NCI-H1436 (cell line): Measurements from ENCODE around the gene EXOSC1.
"Not testable (repeated sequence)": the region's sequence is repeated elsewhere in the genome, so short reads cannot be mapped to it uniquely, and the experiment has no call there.

Experiments
- DNase-seq: peaks from one replicate; lab custom pipeline; 2025; lab: John Stamatoyannopoulos, UW

Gene EXOSC1

DNA sequence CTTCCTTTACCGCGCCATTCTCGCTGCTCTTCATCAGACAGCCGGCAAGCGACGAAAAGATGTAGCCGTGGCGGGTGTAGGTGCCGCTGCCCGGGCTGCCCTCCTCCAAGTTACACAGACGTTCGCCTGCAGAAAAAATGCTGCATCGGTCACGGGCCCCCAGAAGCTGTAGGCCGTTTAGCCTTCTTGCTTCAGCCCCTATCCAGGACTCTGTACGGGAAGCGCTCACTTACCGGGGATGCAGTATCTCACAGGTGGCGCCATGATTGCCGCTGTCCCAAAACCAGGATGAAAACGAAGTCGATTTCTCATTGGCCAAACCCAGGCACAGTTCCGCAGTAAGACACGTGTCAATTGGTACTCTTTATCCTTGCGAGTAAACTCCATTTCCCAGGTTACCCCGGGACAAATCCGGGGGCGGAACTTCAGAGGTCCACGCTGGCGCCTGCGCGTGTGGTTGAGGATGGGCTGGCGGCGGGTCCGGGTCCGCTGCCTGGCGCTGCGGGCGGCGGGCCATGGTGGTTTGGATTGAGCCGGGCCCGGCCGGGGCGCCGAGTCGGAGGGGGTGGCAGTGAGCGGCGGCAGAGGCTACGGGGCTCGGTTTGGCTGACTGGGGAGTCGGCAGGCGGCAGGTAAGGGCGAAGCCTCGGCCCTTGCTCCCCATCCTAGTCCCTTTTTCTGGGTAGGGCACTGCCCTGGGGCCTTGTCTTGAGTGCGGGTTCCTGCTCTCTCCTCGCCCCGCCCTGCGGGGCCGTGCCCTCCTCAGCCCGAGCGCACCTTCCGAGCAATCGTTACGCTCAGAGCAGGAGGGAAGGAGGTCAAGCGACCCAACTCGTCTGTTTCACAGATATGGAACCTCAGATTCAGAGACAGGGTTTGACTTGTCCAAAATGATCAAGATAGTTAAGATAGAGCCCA, at the start of gene EXOSC1, which contains the start of gene ZDHHC16:
Gene EXOSC1 (minus strand): TSS at position 285 of the 918 bp plus-strand sequence. CDS start 21 bp downstream, at position 264.
Gene ZDHHC16 (plus strand): TSS at position 454 of the 918 bp plus-strand sequence. CDS start 5,501 bp downstream, outside the sequence.
- DNase-seq = peak; percentile 94

DNA sequence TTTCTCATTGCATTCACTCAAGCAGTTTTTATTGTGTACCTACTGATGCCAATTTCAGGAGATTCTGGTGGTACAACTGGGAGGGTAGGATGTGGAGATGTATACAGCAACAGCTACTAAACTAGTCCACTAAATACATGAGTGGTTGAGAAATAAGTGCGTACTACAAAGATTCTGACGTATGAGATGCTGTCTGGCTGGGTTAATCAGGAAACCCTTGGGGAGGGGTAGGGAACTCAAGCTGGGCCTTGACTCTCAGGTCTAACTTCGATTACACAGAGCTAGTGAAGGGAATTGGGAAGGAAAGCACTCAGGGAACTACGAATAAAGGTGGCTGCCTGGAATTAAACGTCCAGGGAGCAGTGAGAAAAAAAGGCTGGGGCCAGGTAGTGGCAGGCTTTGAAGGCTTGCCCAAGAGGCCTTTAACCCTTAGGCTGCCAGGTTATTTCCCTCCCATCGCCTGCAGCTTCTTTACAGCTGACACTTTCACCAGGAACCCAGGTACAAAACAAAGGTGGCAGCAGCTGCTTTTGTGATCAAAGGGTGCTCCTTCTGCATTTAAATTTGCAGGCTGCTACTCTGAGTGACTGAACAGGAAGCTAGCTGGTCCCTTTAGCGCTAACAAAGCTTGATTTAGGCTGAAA, 49.2 kb upstream of the EXOSC1 start:
- DNase-seq = no peak

DNA sequence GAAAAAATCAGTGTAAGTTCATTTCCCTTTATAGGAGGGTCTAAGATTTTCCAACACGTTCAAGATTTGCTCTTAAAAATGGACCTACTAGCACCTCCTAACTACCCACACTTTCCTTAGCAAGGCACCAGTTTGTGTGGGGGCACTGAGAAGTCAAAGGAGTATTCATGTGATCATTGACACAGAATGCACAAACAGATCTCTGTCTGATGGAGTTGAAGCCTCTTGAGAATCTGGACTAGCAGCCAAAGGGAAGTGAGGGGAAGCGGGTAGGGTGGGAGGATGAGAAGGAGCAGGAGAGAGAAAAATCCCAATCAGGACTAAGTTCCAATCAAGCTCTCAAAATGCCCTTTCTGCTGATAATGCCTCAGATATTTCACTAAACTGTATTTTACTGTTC, 48.3 kb upstream of the EXOSC1 start:
- no peak for DNase-seq

GRCh38 chr10:97490592-97490991, 44.8 kb upstream of the EXOSC1 start:
- DNase-seq = no peak

DNA sequence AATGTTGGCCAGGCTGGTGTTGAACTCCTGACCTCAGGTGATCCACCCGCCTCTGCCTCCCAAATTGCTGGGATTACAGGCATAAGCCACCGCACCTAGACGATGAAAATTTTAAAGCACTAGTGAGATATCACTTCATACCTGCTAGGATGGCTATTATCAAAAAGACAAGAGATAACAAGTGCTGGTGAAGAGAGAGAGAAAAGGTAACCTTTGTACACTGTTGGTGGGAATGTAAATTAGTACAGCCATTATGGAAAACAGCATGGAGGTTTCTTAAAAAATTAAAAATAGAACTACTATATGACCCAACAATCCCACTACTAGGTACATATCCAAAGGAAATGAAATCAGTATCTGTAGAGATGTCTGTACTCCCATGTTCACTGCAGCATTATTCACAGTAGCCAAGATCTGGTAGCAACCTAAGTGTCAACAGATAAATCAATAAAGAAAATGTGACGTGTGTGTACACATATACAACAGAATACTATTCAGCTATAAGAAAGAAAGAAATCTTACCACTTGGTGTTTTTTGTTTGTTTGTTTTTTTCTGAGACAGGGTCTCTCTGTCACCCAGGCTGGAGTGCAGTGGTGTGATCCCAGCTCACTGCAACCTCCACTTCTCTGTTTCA, 40.0 kb upstream of the EXOSC1 start:
- DNase-seq = no peak

- DNase-seq = no peak
These were observed 38.1 kb upstream of the EXOSC1 start for GRCh38 chr10:97483921-97484320.

DNA sequence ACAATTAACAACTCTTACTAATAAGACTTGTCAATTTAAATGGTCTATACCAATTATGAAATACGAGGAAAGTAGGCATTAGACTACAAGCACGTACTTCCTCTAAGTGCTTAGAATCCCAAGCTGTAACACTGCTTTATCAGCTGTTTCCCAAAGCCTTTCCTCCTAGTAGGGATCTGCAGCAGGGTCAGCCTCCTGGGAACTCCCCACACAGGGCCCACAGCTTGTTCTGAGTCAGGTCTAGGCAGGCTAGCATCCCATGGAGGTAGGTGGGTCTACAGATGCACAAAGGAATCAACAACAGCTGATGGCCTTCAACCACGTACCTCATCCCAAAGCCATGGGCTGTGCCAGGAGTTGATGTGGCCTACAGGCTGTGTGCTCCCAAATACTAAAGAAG, 37.7 kb upstream of the EXOSC1 start:
- DNase-seq = no peak

DNA sequence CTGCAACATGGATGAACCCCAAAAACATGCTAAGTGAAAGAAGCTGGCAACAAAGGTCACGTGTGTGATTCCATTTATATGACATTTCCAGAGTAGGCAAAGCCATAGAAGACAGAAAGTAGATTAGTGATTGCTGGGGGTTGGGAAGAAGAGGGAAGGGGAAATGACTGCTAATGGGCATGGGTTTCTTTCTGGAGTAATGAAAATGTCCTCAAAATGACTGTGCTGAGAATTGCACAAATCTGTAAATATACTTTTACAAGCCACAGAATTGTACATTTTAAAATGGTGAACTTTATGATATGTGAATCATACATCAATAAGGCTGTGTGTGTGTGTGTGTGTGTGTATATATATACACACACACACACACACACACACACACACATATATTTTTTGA, 36.6 kb upstream of the EXOSC1 start:
- DNase-seq = no peak

DNA sequence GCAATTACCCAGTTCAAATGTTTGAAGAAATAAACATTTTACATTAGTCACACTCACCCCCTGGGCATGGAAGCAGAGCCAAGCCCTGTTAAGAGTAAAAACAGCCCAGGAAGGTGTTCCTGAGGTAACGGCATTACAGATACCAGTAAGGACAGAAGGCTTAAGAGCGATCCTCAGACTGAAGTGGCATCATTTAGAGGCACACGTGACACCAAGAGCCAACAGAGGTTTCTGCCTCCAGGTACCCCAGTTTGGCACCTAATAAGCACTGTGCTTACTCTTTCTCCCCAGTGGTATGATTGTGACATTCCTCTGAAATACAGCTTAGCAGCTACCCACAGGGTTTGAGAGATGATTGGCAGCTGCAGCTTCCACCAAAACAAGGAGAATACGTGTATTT, 35.3 kb upstream of the EXOSC1 start:
- no peak for DNase-seq

DNA sequence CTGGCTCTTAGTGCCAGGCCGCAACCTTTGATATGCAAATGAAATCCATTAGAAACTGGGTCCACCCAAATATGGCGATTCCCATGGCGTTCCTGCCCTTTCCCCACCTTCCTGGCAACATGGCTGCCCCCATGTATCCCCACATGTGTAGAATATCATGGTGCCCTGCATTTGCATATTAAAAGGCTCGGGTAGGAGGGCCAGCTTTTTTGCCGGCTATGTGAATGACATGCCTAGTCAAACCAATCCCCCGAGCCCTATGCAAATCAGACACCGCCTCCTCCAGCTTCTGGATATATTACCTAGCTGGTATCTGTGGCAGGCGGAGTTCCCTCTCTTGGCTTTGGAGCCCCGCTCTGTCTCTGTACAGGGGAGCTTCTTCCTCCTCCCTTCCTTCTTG, 34.1 kb upstream of the EXOSC1 start:
- DNase-seq = no peak

- DNase-seq = not testable (repeated sequence)
These were observed 33.6 kb upstream of the EXOSC1 start for GRCh38 chr10:97479410-97479809.

GRCh38 chr10:97475936-97476594, 30.3 kb upstream of the EXOSC1 start:
- DNase-seq = no peak

- DNase-seq = no peak
These were observed 29.1 kb upstream of the EXOSC1 start for GRCh38 chr10:97474918-97475317.

DNA sequence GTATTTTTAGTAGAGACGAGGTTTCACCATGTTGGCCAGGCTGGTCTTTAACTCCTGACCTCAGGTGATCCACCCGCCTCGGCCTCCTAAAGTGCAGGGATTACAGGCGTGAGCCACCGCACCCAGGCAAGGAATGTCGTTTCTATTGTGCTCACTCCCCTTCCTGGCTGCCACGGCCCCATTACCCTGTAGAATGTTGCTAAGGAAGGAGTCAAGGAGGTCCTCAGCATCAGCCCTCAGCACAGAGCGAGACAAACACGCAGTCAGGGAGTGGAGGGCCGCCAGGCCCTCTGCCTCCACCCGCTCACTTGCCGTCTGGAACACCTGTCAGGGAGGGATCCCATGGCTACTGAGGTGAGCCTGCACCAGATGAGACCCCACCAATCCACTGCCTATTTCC, 23.0 kb upstream of the EXOSC1 start:
- DNase-seq = not testable (repeated sequence)

- DNase-seq = no peak
These were observed 22.4 kb upstream of the EXOSC1 start for GRCh38 chr10:97468162-97468561.

- no peak for DNase-seq
These were observed 20.9 kb upstream of the EXOSC1 start for GRCh38 chr10:97466755-97467154.

DNA sequence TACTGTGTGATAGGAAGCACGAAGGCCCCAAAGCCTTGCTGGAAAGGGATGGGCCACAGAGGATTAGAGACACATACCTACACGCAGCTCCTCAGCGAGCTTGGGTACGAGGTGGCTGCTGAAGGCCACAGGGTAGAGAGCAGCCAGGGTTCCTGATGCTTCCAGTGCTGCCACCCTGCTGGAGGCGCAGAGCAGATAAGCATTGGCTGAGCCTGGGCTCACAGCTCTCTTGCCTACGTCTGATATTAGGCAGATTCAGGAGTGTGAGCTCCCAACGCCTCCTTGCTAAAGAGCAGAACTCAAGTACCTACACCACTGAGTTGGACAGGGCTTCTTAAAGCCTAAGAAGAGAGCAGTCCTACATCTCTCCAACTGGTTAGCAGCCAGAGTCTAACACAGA, 20.2 kb upstream of the EXOSC1 start:
- DNase-seq = no peak

DNA sequence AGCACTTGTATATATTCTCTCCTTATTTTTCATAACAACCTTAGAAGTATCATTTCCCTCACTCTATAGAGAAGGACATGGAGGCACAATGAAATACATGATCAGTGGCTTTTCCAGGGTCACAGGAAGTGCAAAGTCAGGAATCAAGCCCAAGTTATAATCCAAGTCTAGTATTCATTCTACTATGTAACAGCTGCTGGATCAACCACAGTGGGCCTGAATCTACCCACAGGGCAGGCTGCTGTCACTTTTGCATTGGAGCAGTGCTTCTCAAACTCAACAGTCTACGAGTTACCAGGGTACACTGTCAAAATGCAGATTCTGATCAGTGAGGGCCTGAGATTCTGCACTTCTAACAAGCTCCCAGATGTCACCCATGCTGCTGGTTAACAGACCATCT, 18.4 kb upstream of the EXOSC1 start:
- no peak for DNase-seq

GRCh38 chr10:97463363-97464132, 17.7 kb upstream of the EXOSC1 start:
- DNase-seq = peak; percentile 54

- DNase-seq = no peak
These were observed 16.5 kb upstream of the EXOSC1 start for GRCh38 chr10:97462309-97462708.

- DNase-seq = no peak
These were observed 14.1 kb upstream of the EXOSC1 start for GRCh38 chr10:97459933-97460332.
